ENCODE results near the gene CUL5. TPM values are rescaled to one million over a fixed set of nuclear protein-coding genes. Genes with fewer than 3 reads are reported as not detected.
A peak's percentile ranks its signal among the peaks of the same experiment; 100 is the strongest.

Gene CUL5
- total RNA-seq, 1 experiment from 2014 or later, result 34.3 TPM

GRCh38 chr11:108135845-108136544 is 127.3 kb downstream of the CUL5 start:
- POLR2A ChIA-PET (ENCODE audit: unreplicated experiment), result no interaction called here
- no peak for TF ChIP-seq EZH2 (IDR thresholded peaks at IDR 0.05; ENCODE audit: low read depth)
- TF ChIP-seq CTCF (conservative IDR thresholded peaks at IDR 0.05), result peak; percentile 41; the same call in 1 of the 2 replicates
- intact Hi-C loops (cut with micrococcal nuclease; ENCODE audit: unreplicated experiment), result no loop called here
- Histone ChIP-seq H3K9me2 (ENCODE audit: insufficient read depth) (no peaks in the 10 kb centered on the region; the same call in 1 of the 2 replicates), H3K9me3 (ENCODE audit: insufficient read depth, low read depth) (no peaks in the 10 kb centered on the region), H3K36me3 (ENCODE audit: low read depth) (peaks cover 10% of the 10 kb centered on the region; the same call in 1 of the 2 replicates), H3K4me2 (no peak overlapping the region), H3K27ac (peak overlapping the region; percentile 8; the same call in 1 of the 2 replicates), H3F3A (ENCODE audit: insufficient read depth, low read depth) (peaks cover 19% of the 10 kb centered on the region), H2AFZ (no peak overlapping the region), H3K4me1 (replicated peaks; ENCODE audit: insufficient read depth) (no peaks in the 10 kb centered on the region), H4K20me1 (ENCODE audit: insufficient read depth) (no peaks in the 10 kb centered on the region), H3K27me3 (ENCODE audit: insufficient read depth, low read depth) (no peaks in the 10 kb centered on the region), H3K4me3 (no peak overlapping the region), H3K79me2 (ENCODE audit: low read depth) (no peaks in the 10 kb centered on the region)
- no TSS peak for BruUV-seq (replicated peaks)
- DNase-seq, result peak in 1 of 2 experiments; percentile 33
- CTCF ChIA-PET, result no interaction called here

- H2AFZ ChIP-seq, result no peak overlapping the region
- peaks cover 7% of the 10 kb centered on the region; the same call in 1 of the 2 replicates for H3K36me3 ChIP-seq (ENCODE audit: low read depth)
- peaks cover 15% of the 10 kb centered on the region for H3F3A ChIP-seq (ENCODE audit: insufficient read depth, low read depth)
- DNase-seq, result no peak
- H4K20me1 ChIP-seq (ENCODE audit: insufficient read depth), result no peaks in the 10 kb centered on the region
- no peak overlapping the region for H3K4me2 ChIP-seq
- H3K27ac ChIP-seq, result no peak overlapping the region
- intact Hi-C loops (cut with micrococcal nuclease; ENCODE audit: unreplicated experiment), result no loop called here
- CTCF ChIA-PET, result no interaction called here
- H3K4me3 ChIP-seq, result no peak overlapping the region
- no peaks in the 10 kb centered on the region for H3K27me3 ChIP-seq (ENCODE audit: insufficient read depth, low read depth)
- BruUV-seq (replicated peaks), result no TSS peak
- H3K9me3 ChIP-seq (ENCODE audit: insufficient read depth, low read depth), result no peaks in the 10 kb centered on the region
- no peaks in the 10 kb centered on the region; the same call in 1 of the 2 replicates for H3K9me2 ChIP-seq (ENCODE audit: insufficient read depth)
- no peaks in the 10 kb centered on the region for H3K4me1 ChIP-seq (replicated peaks; ENCODE audit: insufficient read depth)
- POLR2A ChIA-PET (ENCODE audit: unreplicated experiment), result no interaction called here
- TF ChIP-seq CTCF (conservative IDR thresholded peaks at IDR 0.05) (no peak), EZH2 (IDR thresholded peaks at IDR 0.05; ENCODE audit: low read depth) (no peak)
- H3K79me2 ChIP-seq (ENCODE audit: low read depth), result no peaks in the 10 kb centered on the region
These were observed 128.5 kb downstream of the CUL5 start for GRCh38 chr11:108137212-108137611.

GRCh38 chr11:108142304-108142703 is 133.6 kb downstream of the CUL5 start:
- no peaks in the 10 kb centered on the region for H3F3A ChIP-seq (ENCODE audit: insufficient read depth, low read depth)
- no peak overlapping the region for H3K4me2 ChIP-seq
- peaks cover 8% of the 10 kb centered on the region for H3K36me3 ChIP-seq (ENCODE audit: low read depth)
- ChIA-PET POLR2A (ENCODE audit: unreplicated experiment) (no interaction called here), CTCF (no interaction called here)
- DNase-seq, result no peak
- TF ChIP-seq EZH2 (IDR thresholded peaks at IDR 0.05; ENCODE audit: low read depth), result no peak
- no peak for TF ChIP-seq CTCF (conservative IDR thresholded peaks at IDR 0.05)
- no peaks in the 10 kb centered on the region for H4K20me1 ChIP-seq (ENCODE audit: insufficient read depth)
- no peaks in the 10 kb centered on the region for H3K27me3 ChIP-seq (ENCODE audit: insufficient read depth, low read depth)
- H3K9me3 ChIP-seq (ENCODE audit: insufficient read depth, low read depth), result no peaks in the 10 kb centered on the region
- no peaks in the 10 kb centered on the region for H3K79me2 ChIP-seq (ENCODE audit: low read depth)
- no peaks in the 10 kb centered on the region for H3K4me1 ChIP-seq (replicated peaks; ENCODE audit: insufficient read depth)
- no peak overlapping the region for H3K4me3 ChIP-seq
- intact Hi-C loops (cut with micrococcal nuclease; ENCODE audit: unreplicated experiment), result loop anchor here (5.0 kb wide), 1 partner anchor 35 kb away; no protein-coding TSS in a partner anchor
- H2AFZ ChIP-seq, result no peak overlapping the region
- no TSS peak for BruUV-seq (replicated peaks)
- H3K27ac ChIP-seq, result no peak overlapping the region
- H3K9me2 ChIP-seq (ENCODE audit: insufficient read depth), result no peaks in the 10 kb centered on the region
